GM12878 (cell line): ENCODE results near the gene DRAP1. TPM values are rescaled to one million over a fixed set of nuclear protein-coding genes. Genes with fewer than 3 reads are reported as not detected.

ENCODE experiments used
- ASH2L ChIP-seq: fragments of 300-600, 200-600 bp; sonication (generic); IDR thresholded peaks from 2 replicates; pipeline ENCODE4 v1.6.1; 2017; ENCODE audit warnings: low read depth, mild to moderate bottlenecking, borderline replicate concordance
- BACH1 ChIP-seq: fragments of 450-650 bp; IDR thresholded peaks from 2 replicates; pipeline ENCODE4 v1.6.1; 2017; ENCODE audit warnings: mild to moderate bottlenecking, borderline replicate concordance
- BMI1 ChIP-seq: fragments of 450-650 bp; IDR thresholded peaks from 2 replicates; pipeline ENCODE4 v1.6.1; 2016; ENCODE audit warnings: mild to moderate bottlenecking, moderate library complexity, borderline replicate concordance
- CREM ChIP-seq: IDR thresholded peaks from 2 replicates; pipeline ENCODE4 v1.6.1; 2014; ENCODE audit warnings: antibody characterized with exemption, low read depth
- DPF2 ChIP-seq: fragments of 450-650 bp; IDR thresholded peaks from 2 replicates; pipeline ENCODE4 v1.6.1; 2017; ENCODE audit warnings: mild to moderate bottlenecking
- ESRRA ChIP-seq: IDR thresholded peaks from 2 replicates; pipeline ENCODE4 v1.6.1; 2012; ENCODE audit warnings: mild to moderate bottlenecking, low read length, improper control_type of control experiment
- IKZF2 ChIP-seq, 2 experiments: fragments of 450-650 bp; IDR thresholded peaks; 2 replicates each; pipeline ENCODE4 v1.6.1; 2017; ENCODE audit warnings: mild to moderate bottlenecking in 2 of 2, moderate library complexity in 2 of 2
- JUND ChIP-seq: IDR thresholded peaks from 2 replicates; pipeline ENCODE4 v1.6.1; 2012; ENCODE audit warnings: low read depth, mild to moderate bottlenecking, low read length, improper control_type of control experiment, moderate library complexity
- KDM1A ChIP-seq: fragments of 200-600 bp; sonication (generic); IDR thresholded peaks from 2 replicates; pipeline ENCODE4 v1.6.1; 2016; ENCODE audit warnings: borderline replicate concordance
- NFIC ChIP-seq: IDR thresholded peaks from 2 replicates; pipeline ENCODE4 v1.6.1; 2012; ENCODE audit warnings: low read depth, mild to moderate bottlenecking, inconsistent platforms, low read length, moderate library complexity
- NFXL1 ChIP-seq: fragments of 450-650 bp; IDR thresholded peaks from 2 replicates; pipeline ENCODE4 v1.6.1; 2017; ENCODE audit warnings: antibody characterized with exemption, mild to moderate bottlenecking, borderline replicate concordance
- RAD21 ChIP-seq: IDR thresholded peaks from 2 replicates; pipeline ENCODE4 v1.6.1; 2011; ENCODE audit warnings: mild to moderate bottlenecking, low read depth, low read length, moderate library complexity; ENCODE audit not compliant: insufficient read depth
- RBBP5 ChIP-seq: fragments of 200-600 bp; sonication (generic); conservative IDR thresholded peaks from 2 replicates; pipeline ENCODE4 v1.6.1; 2016
- SMARCA5 ChIP-seq: fragments of 450-650 bp; IDR thresholded peaks from 2 replicates; pipeline ENCODE4 v1.6.1; 2017; ENCODE audit warnings: mild to moderate bottlenecking
- SRF ChIP-seq, 2 experiments: IDR thresholded peaks; 2 replicates each; pipeline ENCODE4 v1.6.1; 2011; ENCODE audit warnings: low read depth in 2 of 2, low read length in 2 of 2, mild to moderate bottlenecking in 1 of 2, moderate library complexity in 1 of 2
- STAT1 ChIP-seq: fragments of 450-650 bp; conservative IDR thresholded peaks from 2 replicates; pipeline ENCODE4 v1.6.1; 2014; ENCODE audit warnings: antibody characterized with exemption, mild to moderate bottlenecking
- SUPT20H ChIP-seq: IDR thresholded peaks from 2 replicates; pipeline ENCODE4 v1.6.1; 2011; ENCODE audit warnings: low read depth, mild to moderate bottlenecking, low read length, moderate library complexity, borderline replicate concordance; ENCODE audit not compliant: control insufficient read depth
- SUZ12 ChIP-seq: fragments of 200-600 bp; sonication (generic); IDR thresholded peaks from one replicate; pipeline ENCODE4 v1.6.1; 2018; ENCODE audit warnings: antibody characterized with exemption, mild to moderate bottlenecking; ENCODE audit not compliant: unreplicated experiment
- TAF1 ChIP-seq: IDR thresholded peaks from 2 replicates; pipeline ENCODE4 v1.6.1; 2011; ENCODE audit warnings: mild to moderate bottlenecking, low read depth, low read length, borderline replicate concordance
- WRNIP1 ChIP-seq: IDR thresholded peaks from 2 replicates; pipeline ENCODE4 v1.6.1; 2011; ENCODE audit warnings: low read depth, low read length, improper control_type of control experiment, borderline replicate concordance
- ZNF217 ChIP-seq: fragments of 450-650 bp; IDR thresholded peaks from 2 replicates; pipeline ENCODE4 v1.6.1; 2017; ENCODE audit warnings: antibody characterized with exemption, mild to moderate bottlenecking
- polyA plus RNA-seq, 11 experiments: library from polyadenylated mRNA; depleted of rRNA in 4 of 11; unstranded in 6 of 11; stranded (reverse) in 5 of 11; fragments of >200 nt; fragmentation: Nextera tagmentation in 4 of 11; fragmentation: Illumina TruSeq in 1 of 11; extraction: Ambion mirVana in 4 of 11; extraction: Trizol in 1 of 11; gene quantifications; 1 replicate in 1 of 11; 2 replicates in 10 of 11; pipeline versions ENCODE4 v1.2.1 to v1.2.3, GENCODE V29; 2011 to 2016; ENCODE audit warnings: inconsistent platforms in 2 of 11, missing spikeins in 2 of 11, low read depth in 1 of 11
- total RNA-seq, 4 experiments: library from RNA; depleted of rRNA in 3 of 4; stranded (reverse); fragments of >200 nt in 3 of 4; fragmentation: Illumina TruSeq in 1 of 4; extraction: Trizol in 1 of 4; gene quantifications; 2 replicates each; pipeline versions ENCODE4 v1.2.1 to v1.2.3, GENCODE V29; 2013 to 2021
- TF ChIP-seq, protein P1 (sequence below): fragments of 450-650 bp; formaldehyde crosslinking; IDR thresholded peaks from 2 replicates; pipeline ENCODE4 v1.4.0; 2020; ENCODE audit warnings: mild to moderate bottlenecking, moderate library complexity
- TF ChIP-seq, protein P2 (sequence below): IDR thresholded peaks from 2 replicates; pipeline ENCODE4 v1.6.1; 2012; ENCODE audit warnings: low read depth, low read length, improper control_type of control experiment
- TF ChIP-seq, protein P3 (sequence below): fragments of 450-650 bp; IDR thresholded peaks from 2 replicates; pipeline ENCODE4 v1.6.1; 2017; ENCODE audit warnings: low read depth, mild to moderate bottlenecking, moderate library complexity

DRAP1 gene
- total and polyA plus RNA-seq, 10 of the 15 experiments (the other 5 are each of a cell fraction or from before 2014, with no cell fraction given), result 9.4 to 163 (median 114) TPM

DNA sequence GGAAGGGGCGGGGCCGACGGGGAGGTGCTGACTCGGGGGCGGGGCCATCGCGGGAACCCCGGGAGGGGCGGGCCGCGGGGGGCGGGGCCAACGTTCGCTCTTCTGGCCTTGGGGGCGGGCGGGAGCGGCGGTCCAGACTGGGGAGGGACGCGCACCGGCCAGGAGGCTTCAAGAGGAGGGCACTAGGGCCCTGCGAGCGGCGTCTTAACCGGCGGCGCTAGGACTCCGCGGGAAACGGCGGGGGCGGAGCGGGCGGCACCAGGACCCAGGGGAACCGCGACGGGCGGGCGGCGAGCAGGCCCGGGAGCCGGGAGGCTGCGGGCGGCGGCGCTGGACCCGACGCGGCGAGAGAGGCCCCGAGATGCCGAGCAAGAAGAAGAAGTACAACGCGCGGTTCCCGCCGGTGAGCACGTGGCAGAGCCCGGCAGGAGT is at the start of gene DRAP1 (continued):
- TF ChIP-seq, protein P1, sequence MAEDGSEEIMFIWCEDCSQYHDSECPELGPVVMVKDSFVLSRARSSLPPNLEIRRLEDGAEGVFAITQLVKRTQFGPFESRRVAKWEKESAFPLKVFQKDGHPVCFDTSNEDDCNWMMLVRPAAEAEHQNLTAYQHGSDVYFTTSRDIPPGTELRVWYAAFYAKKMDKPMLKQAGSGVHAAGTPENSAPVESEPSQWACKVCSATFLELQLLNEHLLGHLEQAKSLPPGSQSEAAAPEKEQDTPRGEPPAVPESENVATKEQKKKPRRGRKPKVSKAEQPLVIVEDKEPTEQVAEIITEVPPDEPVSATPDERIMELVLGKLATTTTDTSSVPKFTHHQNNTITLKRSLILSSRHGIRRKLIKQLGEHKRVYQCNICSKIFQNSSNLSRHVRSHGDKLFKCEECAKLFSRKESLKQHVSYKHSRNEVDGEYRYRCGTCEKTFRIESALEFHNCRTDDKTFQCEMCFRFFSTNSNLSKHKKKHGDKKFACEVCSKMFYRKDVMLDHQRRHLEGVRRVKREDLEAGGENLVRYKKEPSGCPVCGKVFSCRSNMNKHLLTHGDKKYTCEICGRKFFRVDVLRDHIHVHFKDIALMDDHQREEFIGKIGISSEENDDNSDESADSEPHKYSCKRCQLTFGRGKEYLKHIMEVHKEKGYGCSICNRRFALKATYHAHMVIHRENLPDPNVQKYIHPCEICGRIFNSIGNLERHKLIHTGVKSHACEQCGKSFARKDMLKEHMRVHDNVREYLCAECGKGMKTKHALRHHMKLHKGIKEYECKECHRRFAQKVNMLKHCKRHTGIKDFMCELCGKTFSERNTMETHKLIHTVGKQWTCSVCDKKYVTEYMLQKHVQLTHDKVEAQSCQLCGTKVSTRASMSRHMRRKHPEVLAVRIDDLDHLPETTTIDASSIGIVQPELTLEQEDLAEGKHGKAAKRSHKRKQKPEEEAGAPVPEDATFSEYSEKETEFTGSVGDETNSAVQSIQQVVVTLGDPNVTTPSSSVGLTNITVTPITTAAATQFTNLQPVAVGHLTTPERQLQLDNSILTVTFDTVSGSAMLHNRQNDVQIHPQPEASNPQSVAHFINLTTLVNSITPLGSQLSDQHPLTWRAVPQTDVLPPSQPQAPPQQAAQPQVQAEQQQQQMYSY (CRISPR knock-in tag), result no peak
- TF ChIP-seq SUPT20H (no peak), JUND (0 out of 2 replicates have a peak, but pooled peaks have one; percentile 38), SRF (IDR thresholded peaks at IDR 0.05; ENCODE audit: low read depth in 2 of 2, low read length in 2 of 2) (peak; percentile 5 to 82; a peak in 1 of 4 replicates), CREM (peak; percentile 94), NFIC (no peak), ASH2L (peak; percentile 70; the same call in 1 of the 2 replicates), NFXL1 (peak; percentile 93), DPF2 (peak; percentile 91), KDM1A (no peak), RAD21 (no peak), STAT1 (peak; percentile 88; the same call in 1 of the 2 replicates), WRNIP1 (no peak), ZNF217 (peak; percentile 25; the same call in 1 of the 2 replicates), TAF1 (0 out of 2 replicates have a peak, but pooled peaks have one; percentile 20), BACH1 (peak; percentile 90), BMI1 (no peak), SUZ12 (no peak), ESRRA (peak; percentile 68; the same call in 1 of the 2 replicates), RBBP5 (no peak), IKZF2 (IDR thresholded peaks at IDR 0.05) (no peak), SMARCA5 (peak; percentile 81)
- TF ChIP-seq, protein P2, sequence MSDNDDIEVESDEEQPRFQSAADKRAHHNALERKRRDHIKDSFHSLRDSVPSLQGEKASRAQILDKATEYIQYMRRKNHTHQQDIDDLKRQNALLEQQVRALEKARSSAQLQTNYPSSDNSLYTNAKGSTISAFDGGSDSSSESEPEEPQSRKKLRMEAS, result 0 out of 2 replicates have a peak, but pooled peaks have one; percentile 16
- TF ChIP-seq, protein P3, sequence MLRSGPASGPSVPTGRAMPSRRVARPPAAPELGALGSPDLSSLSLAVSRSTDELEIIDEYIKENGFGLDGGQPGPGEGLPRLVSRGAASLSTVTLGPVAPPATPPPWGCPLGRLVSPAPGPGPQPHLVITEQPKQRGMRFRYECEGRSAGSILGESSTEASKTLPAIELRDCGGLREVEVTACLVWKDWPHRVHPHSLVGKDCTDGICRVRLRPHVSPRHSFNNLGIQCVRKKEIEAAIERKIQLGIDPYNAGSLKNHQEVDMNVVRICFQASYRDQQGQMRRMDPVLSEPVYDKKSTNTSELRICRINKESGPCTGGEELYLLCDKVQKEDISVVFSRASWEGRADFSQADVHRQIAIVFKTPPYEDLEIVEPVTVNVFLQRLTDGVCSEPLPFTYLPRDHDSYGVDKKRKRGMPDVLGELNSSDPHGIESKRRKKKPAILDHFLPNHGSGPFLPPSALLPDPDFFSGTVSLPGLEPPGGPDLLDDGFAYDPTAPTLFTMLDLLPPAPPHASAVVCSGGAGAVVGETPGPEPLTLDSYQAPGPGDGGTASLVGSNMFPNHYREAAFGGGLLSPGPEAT, result peak; percentile 100
